SK-N-SH (cell line): ENCODE data around the gene PTPN14. TPM values are rescaled to one million over a fixed set of nuclear protein-coding genes. Genes with fewer than 3 reads are reported as not detected.
A peak's percentile ranks its signal among the peaks of the same experiment; 100 is the strongest.

Source experiments
- CTCF ChIA-PET: fragments of 300-600, 350-600 bp; formaldehyde crosslinking; extraction: SDS; loops from one replicate; lab custom pipeline; 2021; lab: Yijun Ruan, JAX
- POLR2A ChIA-PET: fragments of 350-600 bp; sonication (Branson Sonifier 250); formaldehyde crosslinking; extraction: SDS; loops from one replicate; lab custom pipeline; 2020; ENCODE audit warnings: antibody characterized with exemption, inconsistent platforms; lab: Yijun Ruan, JAX
- DNase-seq: peaks from one replicate; pipeline ENCODE4 v3.0.0; 2012
- H2AFZ ChIP-seq: fragments of 200-600 bp; sonication (generic); 2 replicates; pipeline ENCODE4 v1.8.1; 2016; ENCODE audit warnings: antibody characterized with exemption, mild to moderate bottlenecking, low read depth
- H3F3A ChIP-seq: fragments of 200-600 bp; sonication (generic); replicated peaks from 2 replicates; pipeline ENCODE3; 2016; ENCODE audit warnings: antibody characterized with exemption, mild to moderate bottlenecking; ENCODE audit not compliant: insufficient read depth
- H3K27ac ChIP-seq, 2 experiments: fragments of 200-500 bp in 1 of 2; fragments of 200-600 bp in 1 of 2; sonication (Bioruptor generic) in 1 of 2; sonication (generic), shearing (Covaris generic) in 1 of 2; 2 replicates each; pipeline versions ENCODE4 v1.5.1 to v1.6.1; 2014 to 2016; ENCODE audit warnings: low read depth in 2 of 2, inconsistent platforms in 1 of 2, low read length in 1 of 2, mild to moderate bottlenecking in 1 of 2, mixed read lengths in 1 of 2
- H3K27me3 ChIP-seq: fragments of 200-600 bp; sonication (generic), shearing (Covaris generic); 2 replicates; pipeline ENCODE4 v1.6.1; 2016; ENCODE audit warnings: mixed run types; ENCODE audit not compliant: insufficient read depth
- H3K36me3 ChIP-seq, 2 experiments: fragments of 200-500 bp in 1 of 2; fragments of 200-600 bp in 1 of 2; sonication (Bioruptor generic) in 1 of 2; sonication (generic) in 1 of 2; replicated peaks in 1 of 2; 2 replicates each; pipeline versions ENCODE3 to v1.5.1; 2014 to 2016; ENCODE audit warnings: low read length in 1 of 2, mild to moderate bottlenecking in 1 of 2; ENCODE audit not compliant: insufficient read depth in 2 of 2, control insufficient read depth in 1 of 2
- H3K4me1 ChIP-seq, 2 experiments: fragments of 200-500 bp in 1 of 2; fragments of 200-600 bp in 1 of 2; sonication (Bioruptor generic) in 1 of 2; sonication (generic), shearing (Covaris generic) in 1 of 2; 2 replicates each; pipeline versions ENCODE4 v1.5.1 to v1.6.1; 2014 to 2016; ENCODE audit warnings: low read depth in 1 of 2, low read length in 1 of 2, mixed run types in 1 of 2; ENCODE audit not compliant: insufficient read depth in 2 of 2, control insufficient read depth in 1 of 2
- H3K4me2 ChIP-seq: fragments of 200-600 bp; sonication (generic), shearing (Covaris generic); 2 replicates; pipeline ENCODE4 v1.6.1; 2017; ENCODE audit warnings: mixed run types
- H3K4me3 ChIP-seq, 2 experiments: fragments of 200-500 bp in 1 of 2; fragments of 200-600 bp in 1 of 2; sonication (Bioruptor generic) in 1 of 2; sonication (generic), shearing (Covaris generic) in 1 of 2; 2 replicates each; pipeline versions ENCODE4 v1.5.1 to v1.8.1; 2014 to 2016; ENCODE audit warnings: low read depth in 2 of 2, inconsistent platforms in 1 of 2, low read length in 1 of 2, mild to moderate bottlenecking in 1 of 2, mixed read lengths in 1 of 2, moderate library complexity in 1 of 2
- H3K79me2 ChIP-seq: fragments of 200-600 bp; sonication (generic); 2 replicates; pipeline ENCODE4 v1.8.1; 2017; ENCODE audit warnings: mild to moderate bottlenecking; ENCODE audit not compliant: insufficient read depth
- H3K9ac ChIP-seq: fragments of 200-600 bp; sonication (generic); 2 replicates; pipeline ENCODE4 v1.6.1; 2017; ENCODE audit warnings: mixed run types
- H3K9me2 ChIP-seq: fragments of 200-600 bp; sonication (generic); 2 replicates; pipeline ENCODE4 v1.6.1; 2017; ENCODE audit warnings: mixed run types
- H3K9me3 ChIP-seq: fragments of 200-600 bp; sonication (generic); 2 replicates; pipeline ENCODE4 v1.6.1; 2017; ENCODE audit warnings: mixed run types, mild to moderate bottlenecking, moderate library complexity
- H4K20me1 ChIP-seq: fragments of 200-600 bp; sonication (generic); 2 replicates; pipeline ENCODE4 v1.6.1; 2017; ENCODE audit warnings: mild to moderate bottlenecking, mixed run types; ENCODE audit not compliant: insufficient read depth
- CHD2 ChIP-seq: fragments of 150-350 bp; IDR thresholded peaks from 2 replicates; pipeline ENCODE4 v1.6.1; 2018; ENCODE audit warnings: low read length; ENCODE audit not compliant: partially characterized antibody
- ELF1 ChIP-seq: IDR thresholded peaks from 2 replicates; pipeline ENCODE4 v1.4.0; 2012
- EP300 ChIP-seq, 2 experiments: IDR thresholded peaks; 2 replicates each; pipeline versions ENCODE4 v1.4.0 to v1.6.1; 2012; ENCODE audit warnings: borderline replicate concordance in 1 of 2, low read depth in 1 of 2, low read length in 1 of 2
- EZH2phosphoT487 ChIP-seq: fragments of 200-600 bp; sonication (generic); IDR thresholded peaks from 2 replicates; pipeline ENCODE4 v1.6.1; 2017; ENCODE audit warnings: low read depth, mixed run types, mild to moderate bottlenecking, antibody characterized with exemption, moderate library complexity, borderline replicate concordance
- FOXM1 ChIP-seq: IDR thresholded peaks from 2 replicates; pipeline ENCODE4 v1.4.0; 2012; ENCODE audit warnings: low read depth, mild to moderate bottlenecking
- GABPA ChIP-seq: IDR thresholded peaks from 2 replicates; pipeline ENCODE4 v1.4.0; 2012; ENCODE audit warnings: low read depth, mild to moderate bottlenecking
- GATA2 ChIP-seq: sonication (generic); formaldehyde crosslinking; IDR thresholded peaks from 2 replicates; pipeline ENCODE4 v1.5.0; 2020; ENCODE audit warnings: mild to moderate bottlenecking, missing genetic modification reagents
- JUND ChIP-seq: IDR thresholded peaks from 2 replicates; pipeline ENCODE4 v1.4.0; 2012
- NRF1 ChIP-seq: IDR thresholded peaks from 2 replicates; pipeline ENCODE4 v1.6.1; 2012; ENCODE audit warnings: low read depth, mild to moderate bottlenecking, low read length
- POLR2AphosphoS5 ChIP-seq: IDR thresholded peaks from 2 replicates; pipeline ENCODE4 v1.6.1; 2012; ENCODE audit warnings: low read depth, low read length
- RCOR1 ChIP-seq: fragments of 150-350 bp; IDR thresholded peaks from 2 replicates; pipeline ENCODE4 v1.6.1; 2017; ENCODE audit warnings: antibody characterized with exemption, low read length
- RFX5 ChIP-seq: IDR thresholded peaks from 2 replicates; pipeline ENCODE4 v1.6.1; 2012; ENCODE audit warnings: mild to moderate bottlenecking, improper control_type of control experiment, low read length
- RXRA ChIP-seq: IDR thresholded peaks from 2 replicates; pipeline ENCODE4 v1.4.0; 2012; ENCODE audit warnings: low read depth, mild to moderate bottlenecking, borderline replicate concordance
- SMC3 ChIP-seq: IDR thresholded peaks from 2 replicates; pipeline ENCODE4 v1.6.1; 2012; ENCODE audit warnings: low read depth, low read length, improper control_type of control experiment
- TCF12 ChIP-seq: IDR thresholded peaks from 2 replicates; pipeline ENCODE4 v1.4.0; 2012
- TEAD4 ChIP-seq: IDR thresholded peaks from 2 replicates; pipeline ENCODE4 v1.4.0; 2012; ENCODE audit warnings: mild to moderate bottlenecking, borderline replicate concordance; ENCODE audit not compliant: insufficient read depth
- YY1 ChIP-seq: IDR thresholded peaks from 2 replicates; pipeline ENCODE4 v1.4.0; 2012; ENCODE audit warnings: low read depth, mild to moderate bottlenecking
- ZBTB33 ChIP-seq: IDR thresholded peaks from 2 replicates; pipeline ENCODE4 v1.4.0; 2012; ENCODE audit warnings: low read depth, borderline replicate concordance
- WGBS: methylation state at CpG from one replicate; pipeline ENCODE4 v1.1.6; 2017; ENCODE audit warnings: low lambda C conversion rate; 5-methylcytosine and 5-hydroxymethylcytosine counted together
- polyA plus RNA-seq, 3 experiments: library from polyadenylated mRNA; depleted of rRNA; stranded (reverse); fragments of >200 nt; gene quantifications; 2 replicates each; pipeline ENCODE4 v1.2.3, GENCODE V29; 2012
- TF ChIP-seq, protein P1 (sequence below): IDR thresholded peaks from 2 replicates; pipeline ENCODE4; 2012
- TF ChIP-seq, protein P2 (sequence below): IDR thresholded peaks from 2 replicates; pipeline ENCODE4 v1.4.0; 2012; ENCODE audit warnings: low read depth, borderline replicate concordance
- TF ChIP-seq, protein P3 (sequence below): IDR thresholded peaks from 2 replicates; pipeline ENCODE4 v1.4.0; 2012; ENCODE audit warnings: low read depth

PTPN14 gene
- polyA plus RNA-seq, 1 of the 3 experiments (the other 2 are of a cell fraction): 12.8 TPM

DNA sequence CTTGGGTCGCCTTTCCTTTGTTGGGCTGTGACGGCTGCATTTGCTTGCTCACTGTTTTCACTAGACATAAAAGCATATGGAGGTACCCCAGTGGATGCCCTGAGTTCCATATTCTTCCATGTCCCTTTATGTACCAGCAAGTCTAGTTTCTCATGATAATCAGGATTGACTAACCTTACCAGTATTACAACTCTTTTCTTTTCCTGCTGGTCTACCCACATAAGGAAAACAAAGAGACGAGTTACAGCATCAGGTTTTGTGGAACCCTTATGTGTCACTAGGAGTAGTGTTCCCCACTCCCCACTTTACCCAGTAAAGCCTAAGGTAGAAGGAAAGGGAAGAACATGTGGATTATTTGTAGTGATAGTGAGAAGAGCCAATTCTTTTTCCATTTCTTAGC is 35.2 kb upstream of the PTPN14 start:
- 93% methylated on average over 3 of the region's 3 CpGs for WGBS
- Histone ChIP-seq H3K9ac (no peak overlapping the region), H3K36me3 (no peaks in the 10 kb centered on the region), H3K4me2 (no peak overlapping the region), H3K27me3 (no peaks in the 10 kb centered on the region), H2AFZ (no peak overlapping the region), H3F3A (peaks cover 33% of the 10 kb centered on the region), H3K9me2 (no peaks in the 10 kb centered on the region), H3K9me3 (no peaks in the 10 kb centered on the region), H3K27ac (no peak overlapping the region), H4K20me1 (no peaks in the 10 kb centered on the region), H3K4me1 (peaks cover 3 to 28% of the 10 kb centered on the region in 2 experiments), H3K4me3 (no peak overlapping the region), H3K79me2 (no peaks in the 10 kb centered on the region)
- CTCF ChIA-PET: interaction anchor here (2.3 to 18.6 kb wide), 2 partner anchors 47 to 255 kb away, joined by 10 to 323 read pairs; no protein-coding TSS in a partner anchor
- TF ChIP-seq RCOR1 (no peak), RXRA (no peak), CHD2 (no peak), NRF1 (no peak), JUND (no peak), ELF1 (no peak), EP300 (IDR thresholded peaks at IDR 0.05; ENCODE audit: borderline replicate concordance in 1 of 2, low read depth in 1 of 2, low read length in 1 of 2) (no peak), ZBTB33 (no peak), TCF12 (no peak), SMC3 (no peak)
- TF ChIP-seq, protein P1, sequence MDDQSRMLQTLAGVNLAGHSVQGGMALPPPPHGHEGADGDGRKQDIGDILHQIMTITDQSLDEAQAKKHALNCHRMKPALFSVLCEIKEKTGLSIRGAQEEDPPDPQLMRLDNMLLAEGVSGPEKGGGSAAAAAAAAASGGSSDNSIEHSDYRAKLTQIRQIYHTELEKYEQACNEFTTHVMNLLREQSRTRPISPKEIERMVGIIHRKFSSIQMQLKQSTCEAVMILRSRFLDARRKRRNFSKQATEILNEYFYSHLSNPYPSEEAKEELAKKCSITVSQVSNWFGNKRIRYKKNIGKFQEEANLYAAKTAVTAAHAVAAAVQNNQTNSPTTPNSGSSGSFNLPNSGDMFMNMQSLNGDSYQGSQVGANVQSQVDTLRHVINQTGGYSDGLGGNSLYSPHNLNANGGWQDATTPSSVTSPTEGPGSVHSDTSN: no peak
- POLR2A ChIA-PET: no interaction called here
- DNase-seq: no peak

- POLR2A ChIA-PET: interaction anchor here (1.2 kb wide), 1 partner anchor 252 kb away, joined by 5 read pairs; no protein-coding TSS in a partner anchor
- peak; percentile 36; the same call in 1 of the 2 replicates for TF ChIP-seq JUND
- TF ChIP-seq, protein P1: no peak
- no peak for TF ChIP-seq RFX5
- no peak for TF ChIP-seq GABPA
- TF ChIP-seq, protein P2, sequence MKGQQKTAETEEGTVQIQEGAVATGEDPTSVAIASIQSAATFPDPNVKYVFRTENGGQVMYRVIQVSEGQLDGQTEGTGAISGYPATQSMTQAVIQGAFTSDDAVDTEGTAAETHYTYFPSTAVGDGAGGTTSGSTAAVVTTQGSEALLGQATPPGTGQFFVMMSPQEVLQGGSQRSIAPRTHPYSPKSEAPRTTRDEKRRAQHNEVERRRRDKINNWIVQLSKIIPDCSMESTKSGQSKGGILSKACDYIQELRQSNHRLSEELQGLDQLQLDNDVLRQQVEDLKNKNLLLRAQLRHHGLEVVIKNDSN: no peak
- no peak for TF ChIP-seq RXRA
- TF ChIP-seq, protein P3, sequence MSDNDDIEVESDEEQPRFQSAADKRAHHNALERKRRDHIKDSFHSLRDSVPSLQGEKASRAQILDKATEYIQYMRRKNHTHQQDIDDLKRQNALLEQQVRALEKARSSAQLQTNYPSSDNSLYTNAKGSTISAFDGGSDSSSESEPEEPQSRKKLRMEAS: no peak
- no peak for TF ChIP-seq TCF12
- TF ChIP-seq ELF1: no peak
- no peak for TF ChIP-seq EZH2phosphoT487
- TF ChIP-seq RCOR1: no peak
- no peak for TF ChIP-seq EP300 (IDR thresholded peaks at IDR 0.05; ENCODE audit: borderline replicate concordance in 1 of 2, low read depth in 1 of 2, low read length in 1 of 2)
- no peak for TF ChIP-seq GATA2
- TF ChIP-seq TEAD4: no peak
- no peak for TF ChIP-seq FOXM1
- no peak for TF ChIP-seq POLR2AphosphoS5
- TF ChIP-seq YY1: no peak
Observed at GRCh38 chr1:214584805-214585766, 33.7 kb upstream of the PTPN14 start.

More at GRCh38 chr1:214584805-214585766, 33.7 kb upstream of the PTPN14 start:
- Histone ChIP-seq H4K20me1 (no peaks in the 10 kb centered on the region), H3K36me3 (no peaks in the 10 kb centered on the region), H3K27me3 (no peaks in the 10 kb centered on the region), H3K9me2 (no peaks in the 10 kb centered on the region), H3K27ac (peak overlapping the region in 1 of 2 experiments; percentile 50; a peak in 2 of 4 replicates), H3K4me1 (peaks cover 3 to 38% of the 10 kb centered on the region in 2 experiments), H3K4me3 (no peak overlapping the region), H3F3A (peaks cover 47% of the 10 kb centered on the region), H3K9me3 (no peaks in the 10 kb centered on the region), H3K4me2 (no peak overlapping the region), H2AFZ (no peak overlapping the region), H3K79me2 (no peaks in the 10 kb centered on the region), H3K9ac (no peak overlapping the region)
- CTCF ChIA-PET: interaction anchor here (0.6 to 18.6 kb wide), 29 partner anchors 9 to 1336 kb away, joined by 3 to 323 read pairs (median 4); no protein-coding TSS in a partner anchor
- WGBS: 29% methylated on average over 1 of the region's 1 CpG
- DNase-seq: no peak
